Measurements from ENCODE around the gene FGF5.

DNA sequence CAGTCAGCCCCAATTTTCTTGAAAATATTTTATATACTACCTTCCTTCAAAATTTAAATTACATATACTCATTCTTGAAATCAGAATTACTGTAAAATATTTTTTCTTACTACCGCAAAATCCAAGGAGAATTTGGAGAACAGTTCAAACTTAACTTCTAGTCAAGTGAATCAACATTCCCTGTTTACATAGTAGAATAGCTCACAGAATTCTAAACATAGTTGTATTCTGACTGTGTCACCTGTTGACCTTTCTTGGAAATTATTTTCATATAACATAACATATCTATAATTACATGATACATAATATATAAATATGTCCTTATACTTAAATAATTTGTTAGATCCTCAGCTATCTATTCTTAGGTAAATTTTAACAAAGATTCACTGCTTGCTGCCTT lies 31.0 kb upstream of the FGF5 start:
- TF ChIP-seq, protein P1, sequence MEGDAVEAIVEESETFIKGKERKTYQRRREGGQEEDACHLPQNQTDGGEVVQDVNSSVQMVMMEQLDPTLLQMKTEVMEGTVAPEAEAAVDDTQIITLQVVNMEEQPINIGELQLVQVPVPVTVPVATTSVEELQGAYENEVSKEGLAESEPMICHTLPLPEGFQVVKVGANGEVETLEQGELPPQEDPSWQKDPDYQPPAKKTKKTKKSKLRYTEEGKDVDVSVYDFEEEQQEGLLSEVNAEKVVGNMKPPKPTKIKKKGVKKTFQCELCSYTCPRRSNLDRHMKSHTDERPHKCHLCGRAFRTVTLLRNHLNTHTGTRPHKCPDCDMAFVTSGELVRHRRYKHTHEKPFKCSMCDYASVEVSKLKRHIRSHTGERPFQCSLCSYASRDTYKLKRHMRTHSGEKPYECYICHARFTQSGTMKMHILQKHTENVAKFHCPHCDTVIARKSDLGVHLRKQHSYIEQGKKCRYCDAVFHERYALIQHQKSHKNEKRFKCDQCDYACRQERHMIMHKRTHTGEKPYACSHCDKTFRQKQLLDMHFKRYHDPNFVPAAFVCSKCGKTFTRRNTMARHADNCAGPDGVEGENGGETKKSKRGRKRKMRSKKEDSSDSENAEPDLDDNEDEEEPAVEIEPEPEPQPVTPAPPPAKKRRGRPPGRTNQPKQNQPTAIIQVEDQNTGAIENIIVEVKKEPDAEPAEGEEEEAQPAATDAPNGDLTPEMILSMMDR (IDR thresholded peaks at IDR 0.05), result no peak
- no peak for TF ChIP-seq POLR2A (IDR thresholded peaks at IDR 0.05)
